ENCODE measurements around the gene MYRF. TPM values are rescaled to one million over a fixed set of nuclear protein-coding genes. Genes with fewer than 3 reads are reported as not detected.

Gene MYRF
- total RNA-seq, 1 donor from 2014 or later, result 13.7 TPM

DNA sequence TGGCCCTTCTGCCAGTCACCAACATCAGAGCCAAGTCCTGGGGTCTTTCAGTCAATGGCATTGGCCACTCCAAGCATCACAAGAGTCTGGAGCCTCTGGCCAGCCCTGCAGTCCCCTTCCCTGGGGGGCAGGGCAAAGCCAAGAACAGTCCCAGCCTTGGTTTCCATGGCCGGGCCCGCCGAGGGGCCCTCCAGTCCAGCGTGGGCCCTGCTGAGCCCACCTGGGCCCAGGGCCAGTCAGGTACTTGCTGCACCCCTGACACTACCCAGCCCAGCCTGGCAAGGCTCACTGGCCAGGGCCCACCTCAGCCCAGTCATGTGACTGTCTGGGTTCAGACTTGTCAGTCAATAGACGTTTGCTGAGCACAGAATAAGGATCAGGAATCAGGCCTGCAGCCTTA is 29.1 kb downstream of the MYRF start:
- TF ChIP-seq, protein P1, sequence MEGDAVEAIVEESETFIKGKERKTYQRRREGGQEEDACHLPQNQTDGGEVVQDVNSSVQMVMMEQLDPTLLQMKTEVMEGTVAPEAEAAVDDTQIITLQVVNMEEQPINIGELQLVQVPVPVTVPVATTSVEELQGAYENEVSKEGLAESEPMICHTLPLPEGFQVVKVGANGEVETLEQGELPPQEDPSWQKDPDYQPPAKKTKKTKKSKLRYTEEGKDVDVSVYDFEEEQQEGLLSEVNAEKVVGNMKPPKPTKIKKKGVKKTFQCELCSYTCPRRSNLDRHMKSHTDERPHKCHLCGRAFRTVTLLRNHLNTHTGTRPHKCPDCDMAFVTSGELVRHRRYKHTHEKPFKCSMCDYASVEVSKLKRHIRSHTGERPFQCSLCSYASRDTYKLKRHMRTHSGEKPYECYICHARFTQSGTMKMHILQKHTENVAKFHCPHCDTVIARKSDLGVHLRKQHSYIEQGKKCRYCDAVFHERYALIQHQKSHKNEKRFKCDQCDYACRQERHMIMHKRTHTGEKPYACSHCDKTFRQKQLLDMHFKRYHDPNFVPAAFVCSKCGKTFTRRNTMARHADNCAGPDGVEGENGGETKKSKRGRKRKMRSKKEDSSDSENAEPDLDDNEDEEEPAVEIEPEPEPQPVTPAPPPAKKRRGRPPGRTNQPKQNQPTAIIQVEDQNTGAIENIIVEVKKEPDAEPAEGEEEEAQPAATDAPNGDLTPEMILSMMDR (IDR thresholded peaks at IDR 0.05; ENCODE audit: insufficient read depth, low read length, poor library complexity, severe bottlenecking), result no peak
- Histone ChIP-seq H3K27me3 (ENCODE audit: control insufficient read depth, insufficient read depth, low read length) (no peaks in the 10 kb centered on the region), H3K36me3 (ENCODE audit: control insufficient read depth, insufficient read depth, low read length) (peaks cover 1% of the 10 kb centered on the region), H3K4me3 (ENCODE audit: low read depth, low read length) (no peak overlapping the region)
- DNase-seq (ENCODE audit: low read depth), result no peak

DNA sequence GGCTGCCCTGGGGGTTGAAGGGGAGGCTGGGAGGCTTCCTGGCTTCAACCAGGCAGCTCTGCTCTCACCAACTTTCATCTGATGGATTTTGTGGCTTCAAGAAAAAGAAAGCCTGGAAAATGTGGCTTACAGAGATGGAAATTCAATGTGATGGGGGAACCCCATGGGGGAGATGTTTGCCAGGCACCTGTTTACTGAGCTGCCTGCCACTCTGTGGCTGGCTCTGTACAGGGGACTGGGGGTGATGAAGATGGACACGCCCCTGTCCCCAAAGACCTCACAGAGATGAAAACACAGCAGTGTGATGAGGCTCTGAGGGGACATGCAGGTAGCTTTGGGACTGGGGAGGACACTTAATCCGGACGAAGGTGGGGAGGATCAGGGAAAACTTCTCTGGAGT is 29.9 kb downstream of the MYRF start:
- no peak for DNase-seq (ENCODE audit: low read depth)
- no peak overlapping the region for H3K4me3 ChIP-seq (ENCODE audit: low read depth, low read length)
- no peaks in the 10 kb centered on the region for H3K27me3 ChIP-seq (ENCODE audit: control insufficient read depth, insufficient read depth, low read length)
- H3K36me3 ChIP-seq (ENCODE audit: control insufficient read depth, insufficient read depth, low read length), result peaks cover 3% of the 10 kb centered on the region
- TF ChIP-seq, protein P1 (IDR thresholded peaks at IDR 0.05; ENCODE audit: insufficient read depth, low read length, poor library complexity, severe bottlenecking), result no peak

DNA sequence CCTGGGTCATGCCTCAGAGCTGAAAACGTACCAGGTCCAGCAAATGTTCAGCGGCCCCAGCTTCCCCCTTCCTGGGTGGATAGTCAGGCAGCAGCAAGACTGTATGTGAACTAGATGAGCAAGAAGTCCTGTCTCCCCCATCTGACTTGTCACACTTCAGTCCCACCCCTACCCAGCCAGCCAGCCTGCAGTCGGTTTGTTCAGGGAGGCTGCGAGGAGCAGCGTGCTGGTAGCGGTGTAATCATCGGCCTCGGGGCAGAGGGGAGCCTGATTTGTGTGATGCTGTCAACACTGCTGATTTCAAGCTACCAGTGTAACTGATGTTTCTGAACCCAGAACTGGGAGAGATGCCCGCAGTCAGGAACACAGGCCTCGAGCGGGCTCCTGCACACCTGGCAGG is 30.4 kb downstream of the MYRF start:
- Histone ChIP-seq H3K4me3 (ENCODE audit: low read depth, low read length) (no peak overlapping the region), H3K36me3 (ENCODE audit: control insufficient read depth, insufficient read depth, low read length) (peaks cover 3% of the 10 kb centered on the region), H3K27me3 (ENCODE audit: control insufficient read depth, insufficient read depth, low read length) (no peaks in the 10 kb centered on the region)
- TF ChIP-seq, protein P1 (IDR thresholded peaks at IDR 0.05; ENCODE audit: insufficient read depth, low read length, poor library complexity, severe bottlenecking), result no peak
- DNase-seq (ENCODE audit: low read depth), result no peak

DNA sequence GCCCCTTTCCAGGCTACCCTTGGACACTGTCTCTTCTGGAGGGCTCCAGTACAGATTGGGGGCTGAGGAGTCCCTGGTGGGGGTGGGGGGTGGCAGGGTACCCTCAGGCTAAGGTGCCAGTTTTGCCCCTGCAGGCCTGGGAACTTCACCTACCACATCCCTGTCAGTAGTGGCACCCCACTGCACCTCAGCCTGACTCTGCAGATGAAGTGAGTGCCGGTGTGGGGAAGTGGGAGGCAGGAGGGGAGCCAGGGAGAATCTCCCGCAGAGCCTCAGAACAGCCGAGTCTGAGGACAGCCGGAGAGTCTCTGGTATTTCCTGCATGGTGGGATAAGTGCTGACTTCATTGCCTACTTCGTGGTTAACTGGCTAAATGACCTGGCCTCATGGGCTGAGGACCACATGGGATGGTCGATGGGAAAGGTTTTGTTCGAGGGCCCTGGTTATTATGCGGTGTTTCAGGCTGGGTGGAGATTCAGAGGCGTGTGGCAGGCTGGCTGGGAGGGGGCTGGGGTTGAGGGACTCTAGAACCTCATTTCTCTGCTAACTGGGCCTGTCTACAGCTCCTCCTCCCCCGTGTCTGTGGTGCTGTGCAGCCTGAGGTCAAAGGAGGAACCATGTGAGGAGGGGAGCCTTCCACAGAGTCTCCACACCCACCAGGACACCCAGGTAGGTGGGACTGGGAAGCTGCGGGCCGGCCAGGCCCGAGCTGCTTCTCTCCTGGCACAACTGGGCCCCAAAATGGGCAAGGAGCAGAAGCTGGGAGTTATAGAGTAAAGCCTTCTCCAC is 31.5 kb downstream of the MYRF start:
- TF ChIP-seq, protein P1 (IDR thresholded peaks at IDR 0.05; ENCODE audit: insufficient read depth, low read length, poor library complexity, severe bottlenecking), result no peak
- no peaks in the 10 kb centered on the region for H3K27me3 ChIP-seq (ENCODE audit: control insufficient read depth, insufficient read depth, low read length)
- peaks cover 4% of the 10 kb centered on the region for H3K36me3 ChIP-seq (ENCODE audit: control insufficient read depth, insufficient read depth, low read length)
- no peak overlapping the region for H3K4me3 ChIP-seq (ENCODE audit: low read depth, low read length)
- no peak for DNase-seq (ENCODE audit: low read depth)

DNA sequence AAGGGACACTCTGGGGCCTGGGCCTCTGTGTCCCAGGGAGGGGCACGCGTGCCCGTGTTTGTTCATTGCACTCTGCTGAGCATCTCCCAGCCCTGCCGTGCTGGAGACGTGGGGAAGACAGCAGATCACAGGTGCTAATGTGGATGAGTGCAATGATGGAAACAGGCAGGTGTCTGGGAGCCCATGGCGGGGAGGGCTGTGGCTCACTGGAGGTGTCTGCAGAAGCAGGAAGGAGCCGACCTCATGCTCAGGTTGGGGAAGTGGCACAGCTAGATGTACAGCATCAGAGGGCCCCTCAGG is 32.0 kb downstream of the MYRF start:
- DNase-seq (ENCODE audit: low read depth), result no peak
- Histone ChIP-seq H3K36me3 (ENCODE audit: control insufficient read depth, insufficient read depth, low read length) (peaks cover 8% of the 10 kb centered on the region), H3K4me3 (ENCODE audit: low read depth, low read length) (no peak overlapping the region), H3K27me3 (ENCODE audit: control insufficient read depth, insufficient read depth, low read length) (no peaks in the 10 kb centered on the region)
- TF ChIP-seq, protein P1 (IDR thresholded peaks at IDR 0.05; ENCODE audit: insufficient read depth, low read length, poor library complexity, severe bottlenecking), result no peak

DNA sequence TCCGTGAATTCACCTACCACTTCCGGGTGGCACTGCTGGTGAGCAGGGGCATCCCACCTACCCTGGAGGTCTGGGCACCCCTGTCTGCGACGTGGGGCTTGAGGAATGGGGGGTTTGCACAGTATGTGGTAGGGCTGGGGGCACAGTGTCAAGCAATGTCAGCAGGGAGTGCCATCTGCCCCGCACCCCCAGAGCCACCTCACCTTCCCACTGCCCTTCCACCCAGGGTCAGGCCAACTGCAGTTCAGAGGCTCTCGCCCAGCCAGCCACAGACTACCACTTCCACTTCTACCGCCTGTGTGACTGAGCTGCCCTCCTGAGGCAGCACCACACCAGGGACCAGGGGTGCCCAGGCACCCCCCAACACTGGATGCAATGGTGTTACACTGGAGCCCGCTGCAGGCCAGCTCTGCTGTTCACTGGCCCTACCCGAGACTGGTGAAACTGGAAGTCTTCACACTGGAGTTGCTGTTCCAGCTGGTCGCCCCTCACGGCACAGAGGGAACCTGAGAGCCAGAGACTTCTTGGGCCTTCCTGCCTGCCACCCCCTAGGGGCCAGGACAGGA is 33.5 kb downstream of the MYRF start:
- Histone ChIP-seq H3K27me3 (ENCODE audit: control insufficient read depth, insufficient read depth, low read length) (no peaks in the 10 kb centered on the region), H3K4me3 (ENCODE audit: low read depth, low read length) (no peak overlapping the region), H3K36me3 (ENCODE audit: control insufficient read depth, insufficient read depth, low read length) (peaks cover 9% of the 10 kb centered on the region)
- no peak for DNase-seq (ENCODE audit: low read depth)
- TF ChIP-seq, protein P1 (IDR thresholded peaks at IDR 0.05; ENCODE audit: insufficient read depth, low read length, poor library complexity, severe bottlenecking), result peak; percentile 16

All from kidney epithelial cell (primary cell).